Measurements from ENCODE around the gene FAM120AOS. TPM values are rescaled to one million over a fixed set of nuclear protein-coding genes. Genes with fewer than 3 reads are reported as not detected.

The FAM120AOS gene
- total and polyA plus RNA-seq, 2 experiments from 2014 or later, result 36.6 to 43.4 TPM

GRCh38 chr9:93493949-93494348 is 40.6 kb upstream of the FAM120AOS start:
- H3K36me3 ChIP-seq (ENCODE audit: low read depth), result peaks cover 23% of the 10 kb centered on the region; the same call in 1 of the 2 replicates
- in situ Hi-C loops (cut with MboI), result no loop called here
- H3K9me2 ChIP-seq (ENCODE audit: insufficient read depth), result no peaks in the 10 kb centered on the region
- no peak for TF ChIP-seq EZH2phosphoT487 (IDR thresholded peaks at IDR 0.05; ENCODE audit: insufficient read depth, low read depth)
- TF ChIP-seq EZH2 (IDR thresholded peaks at IDR 0.05; ENCODE audit: insufficient read depth, poor library complexity, severe bottlenecking), result no peak
- H3K9ac ChIP-seq, result no peak overlapping the region
- 86 to 89% methylated on average over 12 of the region's 12 CpGs for WGBS, 2 experiments (ENCODE audit: low coverage in 1 of 2, low lambda C conversion rate in 2 of 2, missing lambda C conversion rate in 2 of 2)
- H2AFZ ChIP-seq, result no peak overlapping the region
- H3K9me3 ChIP-seq (ENCODE audit: low read depth), result no peaks in the 10 kb centered on the region
- H3K4me2 ChIP-seq (ENCODE audit: unreplicated experiment), result no peak overlapping the region
- no peaks in the 10 kb centered on the region for H3K27me3 ChIP-seq (replicated peaks; ENCODE audit: insufficient read depth)
- no peaks in the 10 kb centered on the region; the same call in 1 of the 2 replicates for H4K20me1 ChIP-seq (ENCODE audit: insufficient read depth)
- H3K27ac ChIP-seq, result no peak overlapping the region
- H3K4me1 ChIP-seq (ENCODE audit: insufficient read depth), result no peaks in the 10 kb centered on the region
- no peaks in the 10 kb centered on the region for H3F3A ChIP-seq (ENCODE audit: insufficient read depth)
- no peak for DNase-seq
- H3K4me3 ChIP-seq, result no peak overlapping the region
- peaks cover 100% of the 10 kb centered on the region for H3K79me2 ChIP-seq (ENCODE audit: insufficient read depth)

DNA sequence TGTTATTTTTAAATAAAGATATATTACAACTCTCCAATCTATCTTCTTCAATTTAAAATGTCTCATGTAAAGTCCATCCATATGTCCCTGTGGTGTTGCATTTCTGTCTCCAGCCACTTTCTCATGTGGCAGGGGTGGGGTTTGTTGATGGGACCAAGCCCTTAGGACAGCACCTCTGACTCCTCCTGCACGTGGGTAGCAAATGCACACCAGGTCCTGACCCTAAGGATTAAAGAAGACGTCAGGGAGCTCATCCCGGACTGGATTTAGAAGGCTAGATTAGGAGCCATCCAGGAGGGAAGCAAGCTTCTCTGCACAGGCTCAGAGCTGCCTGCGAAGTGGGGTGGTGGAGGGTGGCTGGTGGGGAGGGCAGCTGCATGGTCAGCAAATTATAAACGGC is 38.9 kb upstream of the FAM120AOS start:
- Histone ChIP-seq H4K20me1 (ENCODE audit: insufficient read depth) (no peaks in the 10 kb centered on the region; the same call in 1 of the 2 replicates), H3K9me3 (ENCODE audit: low read depth) (no peaks in the 10 kb centered on the region), H2AFZ (no peak overlapping the region), H3K27me3 (replicated peaks; ENCODE audit: insufficient read depth) (no peaks in the 10 kb centered on the region), H3K4me3 (no peak overlapping the region), H3K27ac (no peak overlapping the region), H3K9me2 (ENCODE audit: insufficient read depth) (no peaks in the 10 kb centered on the region), H3K79me2 (ENCODE audit: insufficient read depth) (peaks cover 100% of the 10 kb centered on the region), H3K4me2 (ENCODE audit: unreplicated experiment) (no peak overlapping the region), H3K9ac (no peak overlapping the region), H3K4me1 (ENCODE audit: insufficient read depth) (no peaks in the 10 kb centered on the region), H3F3A (ENCODE audit: insufficient read depth) (no peaks in the 10 kb centered on the region), H3K36me3 (ENCODE audit: low read depth) (0 out of 2 replicates have a peak, but pooled peaks cover 7% of the 10 kb centered on the region)
- no peak for DNase-seq
- in situ Hi-C loops (cut with MboI), result no loop called here
- WGBS, 2 experiments (ENCODE audit: low coverage in 1 of 2, low lambda C conversion rate in 2 of 2, missing lambda C conversion rate in 2 of 2), result 63 to 72% methylated on average over 5 of the region's 5 CpGs
- TF ChIP-seq EZH2 (IDR thresholded peaks at IDR 0.05; ENCODE audit: insufficient read depth, poor library complexity, severe bottlenecking) (no peak), EZH2phosphoT487 (IDR thresholded peaks at IDR 0.05; ENCODE audit: insufficient read depth, low read depth) (no peak)

DNA sequence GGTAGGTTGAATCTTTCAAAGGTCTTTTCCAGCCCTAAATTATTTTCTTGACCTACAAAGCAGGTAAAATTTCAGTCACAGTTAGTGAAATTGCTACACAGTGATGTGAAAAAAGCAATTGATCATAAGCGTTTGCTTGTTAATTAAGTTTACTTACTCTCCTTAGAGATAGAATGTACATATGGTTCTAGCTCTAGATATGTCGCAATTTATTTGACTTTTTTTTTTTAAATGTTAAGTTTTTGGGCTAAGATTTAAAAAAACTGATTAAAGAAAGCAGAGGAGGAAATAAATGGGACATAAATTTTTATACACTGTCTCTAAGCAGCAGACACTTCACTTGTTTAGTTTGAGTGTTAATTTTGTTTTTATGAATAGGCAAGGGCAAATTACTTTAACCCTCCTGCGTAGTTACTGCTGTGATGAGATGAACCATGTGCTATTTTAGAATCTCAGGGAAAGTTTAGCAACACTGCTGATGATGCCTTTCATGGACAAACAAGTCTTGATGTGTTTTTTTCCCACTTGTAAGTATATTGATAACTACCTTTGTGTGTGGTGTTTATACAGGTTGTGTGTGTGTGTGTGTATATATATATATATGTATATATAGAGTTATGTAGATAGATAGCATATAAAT is 38.3 kb upstream of the FAM120AOS start:
- no peaks in the 10 kb centered on the region for H3K4me1 ChIP-seq (ENCODE audit: insufficient read depth)
- H3K79me2 ChIP-seq (ENCODE audit: insufficient read depth), result peaks cover 100% of the 10 kb centered on the region
- H3K9ac ChIP-seq, result no peak overlapping the region
- H3K27ac ChIP-seq, result no peak overlapping the region
- no peak for TF ChIP-seq EZH2phosphoT487 (IDR thresholded peaks at IDR 0.05; ENCODE audit: insufficient read depth, low read depth)
- no peak for TF ChIP-seq EZH2 (IDR thresholded peaks at IDR 0.05; ENCODE audit: insufficient read depth, poor library complexity, severe bottlenecking)
- WGBS, 2 experiments (ENCODE audit: low coverage in 1 of 2, low lambda C conversion rate in 2 of 2, missing lambda C conversion rate in 2 of 2), result 96 to 98% methylated on average over 3 of the region's 3 CpGs
- H3K4me2 ChIP-seq (ENCODE audit: unreplicated experiment), result no peak overlapping the region
- H3F3A ChIP-seq (ENCODE audit: insufficient read depth), result no peaks in the 10 kb centered on the region
- no peak overlapping the region for H2AFZ ChIP-seq
- H3K36me3 ChIP-seq (ENCODE audit: low read depth), result 0 out of 2 replicates have a peak, but pooled peaks cover 4% of the 10 kb centered on the region
- no peak for DNase-seq
- no peaks in the 10 kb centered on the region for H3K27me3 ChIP-seq (replicated peaks; ENCODE audit: insufficient read depth)
- in situ Hi-C loops (cut with MboI), result no loop called here
- H3K9me3 ChIP-seq (ENCODE audit: low read depth), result no peaks in the 10 kb centered on the region
- H3K9me2 ChIP-seq (ENCODE audit: insufficient read depth), result no peaks in the 10 kb centered on the region
- no peak overlapping the region for H3K4me3 ChIP-seq
- no peaks in the 10 kb centered on the region; the same call in 1 of the 2 replicates for H4K20me1 ChIP-seq (ENCODE audit: insufficient read depth)

GRCh38 chr9:93488244-93488643 is 34.9 kb upstream of the FAM120AOS start:
- Histone ChIP-seq H3K9me3 (ENCODE audit: low read depth) (no peaks in the 10 kb centered on the region), H3F3A (ENCODE audit: insufficient read depth) (no peaks in the 10 kb centered on the region), H3K9me2 (ENCODE audit: insufficient read depth) (no peaks in the 10 kb centered on the region), H3K79me2 (ENCODE audit: insufficient read depth) (peaks cover 100% of the 10 kb centered on the region), H3K27me3 (replicated peaks; ENCODE audit: insufficient read depth) (no peaks in the 10 kb centered on the region), H3K27ac (no peak overlapping the region), H3K4me2 (ENCODE audit: unreplicated experiment) (no peak overlapping the region), H2AFZ (no peak overlapping the region), H3K9ac (no peak overlapping the region), H3K4me1 (ENCODE audit: insufficient read depth) (no peaks in the 10 kb centered on the region), H3K4me3 (no peak overlapping the region), H4K20me1 (ENCODE audit: insufficient read depth) (no peaks in the 10 kb centered on the region; the same call in 1 of the 2 replicates), H3K36me3 (ENCODE audit: low read depth) (peaks cover 4% of the 10 kb centered on the region; the same call in 1 of the 2 replicates)
- in situ Hi-C loops (cut with MboI), result no loop called here
- DNase-seq, result no peak
- 88 to 91% methylated on average over 5 of the region's 5 CpGs for WGBS, 2 experiments (ENCODE audit: low coverage in 1 of 2, low lambda C conversion rate in 2 of 2, missing lambda C conversion rate in 2 of 2)
- TF ChIP-seq EZH2 (IDR thresholded peaks at IDR 0.05; ENCODE audit: insufficient read depth, poor library complexity, severe bottlenecking) (no peak), EZH2phosphoT487 (IDR thresholded peaks at IDR 0.05; ENCODE audit: insufficient read depth, low read depth) (no peak)
